HEK293 (cell line): ENCODE results near the gene TRABD2A.

ENCODE experiments used
- CTCF ChIA-PET: fragments of 350-600 bp; formaldehyde crosslinking; extraction: SDS; loops from one replicate; lab custom pipeline; 2021; ENCODE audit warnings: antibody characterized with exemption; lab: Yijun Ruan, JAX
- POLR2A ChIA-PET: fragments of 300-600 bp; formaldehyde crosslinking; extraction: SDS; loops from one replicate; lab custom pipeline; 2020; ENCODE audit warnings: antibody characterized with exemption, inconsistent platforms; lab: Yijun Ruan, JAX
- H3K27ac ChIP-seq: fragments of 200-500 bp; sonication (Bioruptor generic); 2 replicates; pipeline ENCODE4 v1.5.1; 2014; ENCODE audit warnings: low read depth, low read length, control low read depth, inconsistent platforms; ENCODE audit errors: extremely low read depth
- H3K36me3 ChIP-seq, 2 experiments: fragments of 200-500 bp in 1 of 2; sonication (Bioruptor generic) in 1 of 2; 1 replicate in 1 of 2; 2 replicates in 1 of 2; pipeline ENCODE4 v1.5.1; 2014 to 2017; ENCODE audit warnings: inconsistent platforms in 2 of 2, low read length in 2 of 2; ENCODE audit not compliant: control insufficient read depth in 2 of 2, insufficient read depth in 1 of 2
- H3K4me1 ChIP-seq: fragments of 200-500 bp; sonication (Bioruptor generic); 2 replicates; pipeline ENCODE4 v1.5.1; 2014; ENCODE audit warnings: mild to moderate bottlenecking, low read length, inconsistent platforms; ENCODE audit not compliant: control insufficient read depth, insufficient read depth
- H3K4me3 ChIP-seq: 2 replicates; pipeline ENCODE4 v1.5.1; 2011; ENCODE audit warnings: low read depth, mild to moderate bottlenecking, control low read depth, low read length, moderate library complexity
- H3K9me3 ChIP-seq: fragments of 200-500 bp; sonication (Bioruptor generic); 2 replicates; pipeline ENCODE4 v1.5.1; 2014; ENCODE audit warnings: low read depth, low read length, inconsistent platforms; ENCODE audit not compliant: control insufficient read depth, insufficient read depth
- HOXC10 ChIP-seq: sonication (generic); formaldehyde crosslinking; IDR thresholded peaks from 2 replicates; pipeline ENCODE4 v1.8.1; 2023; ENCODE audit warnings: mild to moderate bottlenecking, missing genetic modification reagents
- HOXD13 ChIP-seq: sonication (generic); formaldehyde crosslinking; IDR thresholded peaks from 2 replicates; pipeline ENCODE4 v1.8.0; 2022; ENCODE audit warnings: missing genetic modification reagents, borderline replicate concordance
- MYNN ChIP-seq: fragments of 450-650 bp; formaldehyde crosslinking; IDR thresholded peaks from 2 replicates; pipeline ENCODE4 v1.5.1; 2016; ENCODE audit warnings: missing biosample characterization, missing genetic modification characterization, borderline replicate concordance
- SETDB1 ChIP-seq: IDR thresholded peaks from one replicate; pipeline ENCODE4 v1.6.1; 2017; ENCODE audit warnings: mild to moderate bottlenecking, low read length, moderate library complexity, mixed read lengths; ENCODE audit not compliant: insufficient read length
- WT1 ChIP-seq: fragments of 450-650 bp; formaldehyde crosslinking; IDR thresholded peaks from 2 replicates; pipeline ENCODE4 v1.5.1; 2016; ENCODE audit warnings: missing biosample characterization, missing genetic modification characterization
- ZBTB21 ChIP-seq: fragments of 450-650 bp; formaldehyde crosslinking; IDR thresholded peaks from 2 replicates; pipeline ENCODE4 v1.5.1; 2017; ENCODE audit warnings: missing biosample characterization, missing genetic modification characterization
- ZIC2 ChIP-seq: fragments of 450-650 bp; formaldehyde crosslinking; IDR thresholded peaks from 2 replicates; pipeline ENCODE4 v1.5.1; 2016; ENCODE audit warnings: missing biosample characterization, missing genetic modification characterization
- ZNF112 ChIP-seq: fragments of 450-650 bp; formaldehyde crosslinking; IDR thresholded peaks from 2 replicates; pipeline ENCODE4 v1.5.0; 2017; ENCODE audit warnings: missing biosample characterization, missing genetic modification characterization
- ZNF114 ChIP-seq: fragments of 450-650 bp; formaldehyde crosslinking; IDR thresholded peaks from 2 replicates; pipeline ENCODE4 v1.5.0; 2017; ENCODE audit warnings: missing biosample characterization, missing genetic modification characterization
- ZNF133 ChIP-seq: fragments of 450-650 bp; formaldehyde crosslinking; IDR thresholded peaks from 2 replicates; pipeline ENCODE4 v1.5.1; 2016; ENCODE audit warnings: missing biosample characterization, missing genetic modification characterization
- ZNF221 ChIP-seq: fragments of 450-650 bp; formaldehyde crosslinking; IDR thresholded peaks from 2 replicates; pipeline ENCODE4 v1.5.1; 2017; ENCODE audit warnings: missing biosample characterization, missing genetic modification characterization, borderline replicate concordance
- ZNF24 ChIP-seq: fragments of 450-650 bp; formaldehyde crosslinking; IDR thresholded peaks from 2 replicates; pipeline ENCODE4 v1.5.1; 2016; ENCODE audit warnings: missing biosample characterization, missing genetic modification characterization
- ZNF335 ChIP-seq: fragments of 450-650 bp; formaldehyde crosslinking; conservative IDR thresholded peaks from 2 replicates; pipeline ENCODE4 v1.5.1; 2016; ENCODE audit warnings: missing biosample characterization, missing genetic modification characterization
- ZNF423 ChIP-seq: fragments of 450-650 bp; formaldehyde crosslinking; IDR thresholded peaks from 2 replicates; pipeline ENCODE4 v1.5.1; 2016; ENCODE audit warnings: missing biosample characterization, missing genetic modification characterization
- ZNF510 ChIP-seq: fragments of 450-650 bp; formaldehyde crosslinking; IDR thresholded peaks from 2 replicates; pipeline ENCODE4 v1.5.1; 2018; ENCODE audit warnings: mild to moderate bottlenecking, missing genetic modification characterization, missing biosample characterization; ENCODE audit not compliant: insufficient replicate concordance
- ZNF521 ChIP-seq: fragments of 450-650 bp; formaldehyde crosslinking; IDR thresholded peaks from 2 replicates; pipeline ENCODE4 v1.5.1; 2017; ENCODE audit warnings: missing biosample characterization, mild to moderate bottlenecking, missing genetic modification characterization
- ZNF560 ChIP-seq: fragments of 450-650 bp; formaldehyde crosslinking; IDR thresholded peaks from 2 replicates; pipeline ENCODE4 v1.5.1; 2017; ENCODE audit warnings: missing biosample characterization, missing genetic modification characterization, borderline replicate concordance
- ZNF596 ChIP-seq: fragments of 450-650 bp; IDR thresholded peaks from 2 replicates; pipeline ENCODE4 v1.5.0; 2018; ENCODE audit warnings: missing biosample characterization, mild to moderate bottlenecking, missing genetic modification characterization, moderate library complexity
- ZNF610 ChIP-seq: fragments of 450-650 bp; formaldehyde crosslinking; IDR thresholded peaks from 2 replicates; pipeline ENCODE4 v1.5.1; 2016; ENCODE audit warnings: missing biosample characterization, missing genetic modification characterization, borderline replicate concordance
- ZNF654 ChIP-seq: fragments of 450-650 bp; formaldehyde crosslinking; IDR thresholded peaks from 2 replicates; pipeline ENCODE4 v1.5.1; 2016; ENCODE audit warnings: low read depth, missing biosample characterization, missing genetic modification characterization
- ZNF664 ChIP-seq: fragments of 450-650 bp; formaldehyde crosslinking; IDR thresholded peaks from 2 replicates; pipeline ENCODE4 v1.5.1; 2016; ENCODE audit warnings: missing biosample characterization, missing genetic modification characterization
- ZNF707 ChIP-seq: fragments of 450-650 bp; formaldehyde crosslinking; IDR thresholded peaks from 2 replicates; pipeline ENCODE4 v1.5.1; 2016; ENCODE audit warnings: missing biosample characterization, missing genetic modification characterization
- ZNF776 ChIP-seq: fragments of 450-650 bp; formaldehyde crosslinking; IDR thresholded peaks from 2 replicates; pipeline ENCODE4 v1.5.0; 2017; ENCODE audit warnings: missing biosample characterization, missing genetic modification characterization, borderline replicate concordance
- ZNF792 ChIP-seq: fragments of 450-650 bp; formaldehyde crosslinking; IDR thresholded peaks from 2 replicates; pipeline ENCODE4 v1.5.1; 2016; ENCODE audit warnings: missing biosample characterization, missing genetic modification characterization
- TF ChIP-seq, protein P1 (sequence below): fragments of 450-650 bp; formaldehyde crosslinking; IDR thresholded peaks from 2 replicates; pipeline ENCODE4 v1.5.1; 2017; ENCODE audit warnings: missing biosample characterization, mild to moderate bottlenecking, missing genetic modification characterization, moderate library complexity
- TF ChIP-seq, protein P2 (sequence below): fragments of 450-650 bp; formaldehyde crosslinking; IDR thresholded peaks from 2 replicates; pipeline ENCODE4 v1.5.1; 2016; ENCODE audit warnings: missing biosample characterization, missing genetic modification characterization
- TF ChIP-seq, protein P3 (sequence below): fragments of 450-650 bp; formaldehyde crosslinking; optimal IDR thresholded peaks from 2 replicates; pipeline ENCODE3; 2016; ENCODE audit warnings: missing biosample characterization, mild to moderate bottlenecking, missing genetic modification characterization
- TF ChIP-seq, protein P4 (sequence below): fragments of 450-650 bp; formaldehyde crosslinking; IDR thresholded peaks from 2 replicates; pipeline ENCODE4 v1.5.1; 2016; ENCODE audit warnings: missing biosample characterization, missing genetic modification characterization, low read depth

Gene TRABD2A

DNA sequence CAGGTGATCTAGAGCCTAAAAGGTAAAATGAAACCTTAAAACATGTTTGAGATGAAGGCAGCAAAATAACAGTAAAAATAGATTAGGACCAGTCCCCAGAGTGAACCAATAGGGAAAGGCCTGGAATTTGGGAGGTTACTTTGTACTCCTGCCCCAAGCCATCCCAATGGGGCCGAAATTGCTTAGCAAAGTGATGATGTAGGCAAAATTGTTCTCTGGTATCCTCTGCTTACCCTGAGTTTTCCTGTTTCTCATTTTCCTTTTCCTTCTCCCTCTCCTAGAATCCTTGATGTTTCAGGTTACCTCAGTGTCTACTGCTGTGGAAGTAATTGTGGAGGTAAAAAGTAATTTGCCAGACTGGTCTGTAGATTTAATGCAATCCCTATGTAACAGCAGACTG lies 92.9 kb downstream of the TRABD2A start:
- ChIA-PET CTCF (no interaction called here), POLR2A (no interaction called here)
- Histone ChIP-seq H3K4me3 (no peak overlapping the region), H3K9me3 (no peaks in the 10 kb centered on the region), H3K36me3 (no peaks in the 10 kb centered on the region), H3K4me1 (no peaks in the 10 kb centered on the region), H3K27ac (no peak overlapping the region)
- TF ChIP-seq ZNF335 (no peak), ZNF776 (no peak), ZNF792 (no peak), ZNF423 (no peak), ZNF221 (no peak), WT1 (tag by site-specific recombination) (no peak), ZNF664 (no peak), HOXD13 (CRISPR knock-in tag) (no peak), ZNF596 (tag by site-specific recombination) (no peak), HOXC10 (CRISPR knock-in tag) (no peak), MYNN (tag by site-specific recombination) (no peak)
- TF ChIP-seq, protein P1, sequence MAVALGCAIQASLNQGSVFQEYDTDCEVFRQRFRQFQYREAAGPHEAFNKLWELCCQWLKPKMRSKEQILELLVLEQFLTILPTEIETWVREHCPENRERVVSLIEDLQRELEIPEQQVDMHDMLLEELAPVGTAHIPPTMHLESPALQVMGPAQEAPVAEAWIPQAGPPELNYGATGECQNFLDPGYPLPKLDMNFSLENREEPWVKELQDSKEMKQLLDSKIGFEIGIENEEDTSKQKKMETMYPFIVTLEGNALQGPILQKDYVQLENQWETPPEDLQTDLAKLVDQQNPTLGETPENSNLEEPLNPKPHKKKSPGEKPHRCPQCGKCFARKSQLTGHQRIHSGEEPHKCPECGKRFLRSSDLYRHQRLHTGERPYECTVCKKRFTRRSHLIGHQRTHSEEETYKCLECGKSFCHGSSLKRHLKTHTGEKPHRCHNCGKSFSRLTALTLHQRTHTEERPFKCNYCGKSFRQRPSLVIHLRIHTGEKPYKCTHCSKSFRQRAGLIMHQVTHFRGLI (tag by site-specific recombination) = no peak
- TF ChIP-seq, protein P2, sequence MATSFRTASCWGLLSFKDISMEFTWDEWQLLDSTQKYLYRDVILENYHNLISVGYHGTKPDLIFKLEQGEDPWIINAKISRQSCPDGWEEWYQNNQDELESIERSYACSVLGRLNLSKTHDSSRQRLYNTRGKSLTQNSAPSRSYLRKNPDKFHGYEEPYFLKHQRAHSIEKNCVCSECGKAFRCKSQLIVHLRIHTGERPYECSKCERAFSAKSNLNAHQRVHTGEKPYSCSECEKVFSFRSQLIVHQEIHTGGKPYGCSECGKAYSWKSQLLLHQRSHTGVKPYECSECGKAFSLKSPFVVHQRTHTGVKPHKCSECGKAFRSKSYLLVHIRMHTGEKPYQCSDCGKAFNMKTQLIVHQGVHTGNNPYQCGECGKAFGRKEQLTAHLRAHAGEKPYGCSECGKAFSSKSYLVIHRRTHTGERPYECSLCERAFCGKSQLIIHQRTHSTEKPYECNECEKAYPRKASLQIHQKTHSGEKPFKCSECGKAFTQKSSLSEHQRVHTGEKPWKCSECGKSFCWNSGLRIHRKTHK (tag by site-specific recombination) = no peak

DNA sequence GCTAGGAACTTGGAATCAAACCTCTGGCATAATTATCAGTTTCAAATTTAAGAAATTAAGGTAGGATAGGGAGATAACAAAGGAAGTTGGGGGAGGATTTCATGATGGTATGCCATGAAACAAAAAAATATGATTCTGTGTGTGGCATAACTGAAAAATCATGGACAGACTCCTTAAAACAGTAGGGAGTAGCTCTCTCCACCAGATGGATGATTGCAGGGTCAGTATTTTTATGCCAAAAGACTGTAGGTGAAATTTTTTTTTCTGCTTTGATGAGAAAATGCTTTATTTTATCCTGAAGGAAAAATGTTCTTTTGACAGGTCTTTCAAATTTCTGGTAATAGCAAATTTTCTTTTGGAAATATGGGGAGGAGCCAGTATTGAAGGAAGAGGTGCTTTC lies 94.3 kb downstream of the TRABD2A start:
- TF ChIP-seq ZNF114 (tag by site-specific recombination) (no peak), ZNF112 (tag by site-specific recombination) (no peak), ZNF24 (tag by site-specific recombination) (no peak), MYNN (tag by site-specific recombination) (no peak), ZNF610 (tag by site-specific recombination) (no peak), ZNF560 (tag by site-specific recombination) (no peak), ZIC2 (tag by site-specific recombination) (no peak), ZBTB21 (tag by site-specific recombination) (no peak), ZNF510 (tag by site-specific recombination) (no peak), ZNF654 (no peak), ZNF133 (tag by site-specific recombination) (no peak), ZNF521 (tag by site-specific recombination) (no peak), SETDB1 (no peak), ZNF707 (tag by site-specific recombination) (no peak), ZNF423 (no peak)
- TF ChIP-seq, protein P3, sequence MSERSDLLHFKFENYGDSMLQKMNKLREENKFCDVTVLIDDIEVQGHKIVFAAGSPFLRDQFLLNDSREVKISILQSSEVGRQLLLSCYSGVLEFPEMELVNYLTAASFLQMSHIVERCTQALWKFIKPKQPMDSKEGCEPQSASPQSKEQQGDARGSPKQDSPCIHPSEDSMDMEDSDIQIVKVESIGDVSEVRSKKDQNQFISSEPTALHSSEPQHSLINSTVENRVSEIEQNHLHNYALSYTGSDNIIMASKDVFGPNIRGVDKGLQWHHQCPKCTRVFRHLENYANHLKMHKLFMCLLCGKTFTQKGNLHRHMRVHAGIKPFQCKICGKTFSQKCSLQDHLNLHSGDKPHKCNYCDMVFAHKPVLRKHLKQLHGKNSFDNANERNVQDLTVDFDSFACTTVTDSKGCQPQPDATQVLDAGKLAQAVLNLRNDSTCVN (tag by site-specific recombination) = no peak
- TF ChIP-seq, protein P4, sequence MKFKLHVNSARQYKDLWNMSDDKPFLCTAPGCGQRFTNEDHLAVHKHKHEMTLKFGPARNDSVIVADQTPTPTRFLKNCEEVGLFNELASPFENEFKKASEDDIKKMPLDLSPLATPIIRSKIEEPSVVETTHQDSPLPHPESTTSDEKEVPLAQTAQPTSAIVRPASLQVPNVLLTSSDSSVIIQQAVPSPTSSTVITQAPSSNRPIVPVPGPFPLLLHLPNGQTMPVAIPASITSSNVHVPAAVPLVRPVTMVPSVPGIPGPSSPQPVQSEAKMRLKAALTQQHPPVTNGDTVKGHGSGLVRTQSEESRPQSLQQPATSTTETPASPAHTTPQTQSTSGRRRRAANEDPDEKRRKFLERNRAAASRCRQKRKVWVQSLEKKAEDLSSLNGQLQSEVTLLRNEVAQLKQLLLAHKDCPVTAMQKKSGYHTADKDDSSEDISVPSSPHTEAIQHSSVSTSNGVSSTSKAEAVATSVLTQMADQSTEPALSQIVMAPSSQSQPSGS = no peak
- Histone ChIP-seq H3K4me1 (no peaks in the 10 kb centered on the region), H3K9me3 (no peaks in the 10 kb centered on the region), H3K36me3 (no peaks in the 10 kb centered on the region), H3K27ac (no peak overlapping the region), H3K4me3 (no peak overlapping the region)
- POLR2A ChIA-PET = no interaction called here
- CTCF ChIA-PET = interaction anchor here (0.6 kb wide), 1 partner anchor 47 kb away, joined by 4 read pairs; no protein-coding TSS in a partner anchor
